Left forelimb (tissue), 1 donor: Measurements from ENCODE around the gene MAGEB17.
"Not testable (repeated sequence)": the region's sequence is repeated elsewhere in the genome, so short reads cannot be mapped to it uniquely, and the experiment has no call there.

ENCODE experiments used
- DNase-seq: peaks from one replicate; pipeline ENCODE4 v3.0.0-alpha.2; 2018; ENCODE audit warnings: low spot score

MAGEB17 gene, protein sequence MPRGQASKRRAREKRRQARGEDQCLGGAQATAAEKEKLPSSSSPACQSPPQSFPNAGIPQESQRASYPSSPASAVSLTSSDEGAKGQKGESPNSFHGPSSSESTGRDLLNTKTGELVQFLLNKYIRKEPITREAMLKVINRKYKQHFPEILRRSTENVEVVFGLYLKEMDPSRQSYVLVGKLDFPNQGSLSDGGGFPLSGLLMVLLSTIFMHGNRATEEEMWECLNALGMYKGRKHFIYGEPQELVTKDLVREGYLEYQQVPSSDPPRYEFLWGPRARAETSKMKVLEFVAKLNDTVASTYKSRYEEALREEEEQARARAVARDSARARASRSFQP

GRCh38 chrX:16167181-16167580 is at the start of gene MAGEB17:
Gene MAGEB17 (plus strand): TSS chrX:16167481. CDS start chrX:16170383, 2,902 bp downstream.
- DNase-seq, result no peak

- no peak for DNase-seq
Observed at GRCh38 chrX:16119353-16120220, 47.7 kb upstream of the MAGEB17 start.

DNA sequence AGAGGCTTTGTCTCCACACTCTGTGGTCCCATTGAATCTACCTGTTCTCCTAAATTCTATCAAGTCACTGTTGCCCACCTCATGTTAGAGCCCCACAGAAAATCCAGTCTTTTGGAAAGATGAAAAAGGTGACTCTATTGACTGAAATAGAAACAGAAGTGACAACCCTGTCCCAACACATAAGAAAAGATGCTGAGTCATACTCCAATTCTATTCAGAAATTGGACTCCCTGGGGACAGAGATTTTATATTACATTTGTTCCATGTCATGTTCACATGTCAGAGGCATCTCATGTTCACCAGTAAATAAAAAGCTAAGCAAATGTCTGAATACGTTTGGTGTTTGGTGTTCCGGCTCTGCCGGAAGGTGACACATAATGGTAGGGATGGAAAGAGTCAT is 46.9 kb upstream of the MAGEB17 start:
- no peak for DNase-seq

DNA sequence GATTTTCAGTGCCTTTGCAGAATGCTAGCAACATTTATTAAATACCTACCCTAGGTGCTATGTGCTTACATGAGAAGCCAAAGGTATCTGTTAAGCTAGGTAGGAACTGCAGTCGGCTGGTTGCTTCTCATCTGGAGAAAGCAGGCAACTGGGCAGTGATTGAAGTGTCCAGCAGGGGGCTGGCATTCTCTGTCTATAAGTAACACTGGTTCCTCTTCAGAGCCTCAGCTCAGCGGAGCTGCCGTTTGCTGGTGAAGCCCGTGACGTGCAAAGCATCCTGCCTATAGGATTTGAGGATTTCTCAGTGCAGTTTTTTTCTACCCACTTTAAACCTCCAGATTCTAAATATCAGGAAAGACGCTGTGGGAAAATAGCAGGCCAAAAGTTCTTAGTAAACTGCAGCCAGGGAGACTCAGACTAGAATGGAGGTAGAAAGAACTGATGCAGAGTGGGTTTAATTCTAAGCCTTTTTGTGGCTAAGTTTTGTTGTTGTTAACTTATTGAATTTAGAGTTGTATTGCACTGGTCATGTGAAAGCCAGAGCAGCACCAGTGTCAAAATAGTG is 44.0 kb upstream of the MAGEB17 start, which contains the start of gene GRPR:
TSS of gene GRPR (plus strand) at position 344 of the 565 bp plus-strand sequence. CDS start 389 bp downstream, outside the sequence.
- peak; percentile 69 for DNase-seq

GRCh38 chrX:16124201-16124600 is 43.1 kb upstream of the MAGEB17 start:
- no peak for DNase-seq

- no peak for DNase-seq
Observed at GRCh38 chrX:16125520-16126149, 41.6 kb upstream of the MAGEB17 start.

- DNase-seq, result no peak
Observed at GRCh38 chrX:16130707-16131106, 36.6 kb upstream of the MAGEB17 start.

- no peak for DNase-seq
Observed at GRCh38 chrX:16134936-16135335, 32.3 kb upstream of the MAGEB17 start.

GRCh38 chrX:16136080-16136479 is 31.2 kb upstream of the MAGEB17 start:
- DNase-seq, result no peak

DNA sequence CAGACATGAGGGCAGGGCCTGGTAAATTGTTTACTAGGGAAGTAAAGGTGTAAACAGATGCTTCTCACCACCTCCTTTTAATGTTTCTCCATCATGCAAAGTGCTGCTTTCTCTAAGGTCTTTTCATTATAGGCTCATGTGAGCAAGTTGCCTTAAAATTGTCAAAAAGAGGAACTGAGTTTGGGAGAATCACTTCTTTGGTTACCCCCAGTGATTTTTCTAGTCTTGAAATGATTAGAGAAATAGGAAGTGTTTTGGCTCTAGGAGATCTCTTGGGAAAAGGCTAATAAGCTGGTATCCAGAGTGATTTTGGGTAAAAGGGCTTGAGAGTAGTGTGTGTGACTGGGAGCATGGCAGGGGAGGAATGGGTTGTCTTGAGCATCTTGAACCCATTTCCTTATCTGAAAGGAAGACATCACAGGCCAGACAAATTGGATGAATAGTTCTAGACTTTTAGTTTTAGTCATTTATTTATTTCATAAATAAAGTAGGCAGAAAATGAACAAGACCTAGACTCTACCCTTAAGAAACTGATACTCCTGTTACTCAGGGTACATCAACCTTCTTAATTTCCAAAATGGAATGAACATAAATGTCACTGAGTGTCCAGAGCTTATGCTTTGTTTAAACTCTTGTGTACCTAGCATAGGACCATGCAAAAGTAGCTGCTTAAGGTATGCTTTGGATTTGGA is 29.7 kb upstream of the MAGEB17 start:
- DNase-seq, result no peak

GRCh38 chrX:16138108-16138427 is 29.2 kb upstream of the MAGEB17 start:
- no peak for DNase-seq

DNA sequence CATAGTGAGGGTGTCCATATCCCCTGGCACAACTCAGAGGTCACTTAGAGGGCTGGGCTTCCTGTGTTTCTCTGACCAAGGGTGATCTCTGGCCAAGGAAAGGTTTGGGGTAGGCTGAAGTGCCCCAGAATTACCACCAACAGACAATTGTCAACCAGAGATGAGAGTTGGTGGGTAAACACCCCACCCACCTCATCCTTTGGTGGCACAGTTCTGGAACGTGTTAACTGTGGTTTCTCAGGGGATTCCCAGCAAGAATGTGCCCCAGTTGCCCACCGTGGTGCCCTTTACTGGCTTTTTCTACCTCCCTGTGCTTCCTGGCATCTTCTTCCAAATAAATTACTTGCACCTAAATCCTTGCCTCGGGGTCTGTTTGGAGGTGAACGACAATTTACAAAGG is 26.8 kb upstream of the MAGEB17 start:
- no peak for DNase-seq

GRCh38 chrX:16140983-16141382 is 26.3 kb upstream of the MAGEB17 start:
- no peak for DNase-seq

DNA sequence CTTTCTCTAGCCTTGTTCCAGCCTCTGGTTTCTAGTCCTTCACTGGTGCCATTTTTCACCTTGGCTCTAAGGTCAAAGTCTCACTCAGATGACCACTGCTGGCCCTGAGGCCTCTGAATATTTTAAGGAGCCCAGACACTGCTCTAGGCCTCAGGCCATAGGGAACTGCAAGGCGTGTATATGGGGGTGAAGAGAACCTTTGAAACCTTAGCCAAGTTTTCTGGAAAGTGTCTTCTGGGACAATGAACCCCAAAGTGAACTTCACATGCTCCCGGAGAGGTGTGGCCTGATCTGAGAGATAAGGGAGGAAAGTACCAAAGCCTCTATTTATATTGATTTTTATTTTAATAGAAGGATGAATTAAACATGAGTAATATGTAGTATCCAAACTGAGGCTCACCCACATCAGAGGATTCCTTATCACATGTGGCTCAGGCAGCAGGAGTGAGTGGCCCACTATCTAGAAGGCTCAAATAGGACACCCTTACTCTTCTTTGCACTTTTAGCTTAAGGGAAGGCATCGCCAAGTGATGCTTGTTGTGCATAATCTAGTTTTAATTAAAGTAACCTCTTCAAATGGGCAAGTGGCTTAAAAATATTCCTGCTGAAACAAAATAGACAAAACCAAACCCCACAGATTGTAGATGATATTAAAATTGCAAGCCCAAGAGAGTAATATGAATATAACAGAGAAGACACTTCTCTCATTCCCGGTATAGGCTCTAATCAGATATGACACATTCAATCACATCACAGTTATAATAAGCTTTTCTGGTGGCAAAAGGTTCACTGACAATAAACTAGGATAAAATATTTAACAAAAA is 25.6 kb upstream of the MAGEB17 start:
- DNase-seq, result no peak

DNA sequence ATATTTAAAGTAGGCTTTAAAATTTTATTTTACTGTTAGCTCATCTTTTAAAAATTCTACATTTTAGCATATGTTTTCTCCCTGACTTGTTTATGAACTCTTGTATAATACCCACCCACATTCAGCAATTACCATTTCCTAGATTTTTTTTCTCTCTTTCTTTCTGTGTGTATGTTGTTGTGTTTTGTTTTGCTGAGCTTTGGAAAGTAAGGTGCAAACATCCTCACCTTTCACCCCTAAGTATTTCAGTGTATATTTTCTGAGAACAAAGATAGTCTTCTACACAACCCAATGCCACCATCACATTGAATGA is 25.1 kb upstream of the MAGEB17 start:
- no peak for DNase-seq

GRCh38 chrX:16143968-16144367 is 23.3 kb upstream of the MAGEB17 start:
- no peak for DNase-seq

GRCh38 chrX:16144420-16144819 is 22.9 kb upstream of the MAGEB17 start:
- no peak for DNase-seq

- DNase-seq, result not testable (repeated sequence)
Observed at GRCh38 chrX:16145093-16145492, 22.2 kb upstream of the MAGEB17 start.

DNA sequence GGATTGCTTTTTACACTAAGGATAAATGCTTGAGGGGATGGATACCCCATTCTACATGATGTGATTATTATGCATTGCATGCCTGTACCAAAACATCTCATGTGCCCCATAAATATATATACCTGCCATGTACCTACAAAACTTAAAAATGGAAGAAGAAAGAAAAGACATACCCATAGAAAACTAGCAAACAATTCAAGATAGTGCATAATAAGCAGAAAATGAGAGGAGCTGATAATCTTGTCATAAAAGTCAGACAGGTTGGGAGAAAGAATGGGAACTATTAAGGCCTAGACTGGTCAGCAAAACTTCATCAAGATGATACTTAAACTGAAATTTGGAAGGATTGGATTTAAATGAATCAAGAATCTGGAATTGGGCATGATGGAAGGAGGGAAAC is 21.6 kb upstream of the MAGEB17 start:
- DNase-seq, result no peak

DNA sequence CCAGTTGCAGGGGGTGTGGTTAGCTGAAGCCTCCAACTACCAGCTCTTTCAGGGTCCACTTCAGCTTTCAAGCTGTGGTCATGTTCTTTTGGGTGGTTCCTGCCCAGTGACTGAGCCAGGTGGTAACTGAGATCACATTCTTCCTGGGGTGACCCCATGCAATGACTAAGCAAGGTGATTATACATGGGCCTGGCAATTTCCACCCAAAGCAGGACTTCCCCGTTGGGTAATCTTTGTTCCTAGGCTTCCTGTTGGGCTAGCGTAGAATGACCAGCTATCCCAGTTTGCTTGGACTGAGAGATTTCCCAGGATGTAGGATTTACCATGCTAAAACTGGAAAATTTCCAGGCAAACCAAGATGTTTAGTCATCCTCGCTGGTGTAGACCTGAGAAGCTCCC is 18.4 kb upstream of the MAGEB17 start:
- no peak for DNase-seq

DNA sequence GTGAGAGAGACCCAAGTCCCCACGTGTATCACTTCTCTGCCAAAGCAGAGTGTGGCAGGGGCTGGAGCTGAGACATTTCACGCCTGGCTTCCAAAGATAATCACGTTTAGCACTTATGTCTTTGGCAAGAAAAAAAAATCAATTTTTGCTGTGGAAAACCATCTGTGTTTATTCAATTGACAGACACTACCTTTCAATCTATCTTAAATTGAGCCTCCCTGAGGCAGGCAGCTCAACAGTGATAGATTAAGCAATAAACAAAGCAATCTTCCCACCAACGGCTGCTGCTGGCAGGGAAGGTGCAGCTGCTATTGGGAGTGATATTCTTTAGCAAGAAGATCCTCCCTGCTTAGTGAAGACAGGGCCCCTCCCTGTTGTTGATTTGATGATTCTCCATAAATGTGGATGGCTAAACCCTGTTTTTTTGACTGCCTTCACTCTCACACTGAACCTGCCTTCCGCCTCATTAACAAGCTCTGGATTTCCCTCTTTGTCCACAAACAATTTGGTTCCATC is 11.6 kb upstream of the MAGEB17 start:
- DNase-seq, result no peak
